PC-9 (cell line): ENCODE measurements around the gene ARHGEF37. TPM values are rescaled to one million over a fixed set of nuclear protein-coding genes. Genes with fewer than 3 reads are reported as not detected.

Experiments
- BruUV-seq: library from RNA; stranded (reverse); fragments of 400-500 nt; replicated peaks from 2 replicates; lab custom pipeline; 2021; lab: Mats Ljungman, UMichigan
- CTCF ChIA-PET: fragments of 300-600 bp; sonication (Branson Sonifier 250); formaldehyde crosslinking; loops from one replicate; lab custom pipeline; 2022; ENCODE audit warnings: antibody characterized with exemption; lab: Charles Lee
- POLR2A ChIA-PET: fragments of 300-600 bp; sonication (Branson Sonifier 250); formaldehyde crosslinking; loops from one replicate; lab custom pipeline; 2022; ENCODE audit warnings: antibody characterized with exemption; ENCODE audit not compliant: unreplicated experiment; lab: Charles Lee
- DNase-seq, 2 experiments: peaks; one replicate each; pipeline versions ENCODE4 v3.0.0 to v3.0.0-alpha.2; 2015 to 2022; ENCODE audit warnings: mixed read lengths in 1 of 2
- H2AFZ ChIP-seq: fragments of 200-600 bp; sonication (generic); 2 replicates; pipeline ENCODE4 v1.8.1; 2017; ENCODE audit warnings: antibody characterized with exemption
- H3F3A ChIP-seq: fragments of 200-600 bp; sonication (generic); 2 replicates; pipeline ENCODE4 v1.8.1; 2017; ENCODE audit warnings: antibody characterized with exemption, mild to moderate bottlenecking, low read depth; ENCODE audit not compliant: insufficient read depth
- H3K27ac ChIP-seq: fragments of 200-600 bp; sonication (generic); 2 replicates; pipeline ENCODE4 v1.6.1; 2016; ENCODE audit warnings: mixed run types
- H3K27me3 ChIP-seq: fragments of 200-600 bp; sonication (generic); 2 replicates; pipeline ENCODE4 v1.6.1; 2016; ENCODE audit warnings: low read depth, mixed run types; ENCODE audit not compliant: insufficient read depth
- H3K36me3 ChIP-seq: fragments of 200-600 bp; sonication (generic); 2 replicates; pipeline ENCODE4 v1.6.1; 2016; ENCODE audit warnings: low read depth, mixed run types
- H3K4me1 ChIP-seq: fragments of 200-600 bp; sonication (generic); replicated peaks from 2 replicates; pipeline ENCODE4 v1.6.1; 2016; ENCODE audit warnings: mixed run types; ENCODE audit not compliant: insufficient read depth
- H3K4me2 ChIP-seq: fragments of 200-600 bp; sonication (generic); 2 replicates; pipeline ENCODE4 v1.6.1; 2017; ENCODE audit warnings: mixed run types
- H3K4me3 ChIP-seq: fragments of 200-600 bp; sonication (generic); 2 replicates; pipeline ENCODE4 v1.6.1; 2016; ENCODE audit warnings: mixed run types
- H3K79me2 ChIP-seq: fragments of 200-600 bp; sonication (generic); 2 replicates; pipeline ENCODE4 v1.6.1; 2017; ENCODE audit warnings: low read depth, mixed run types
- H3K9me2 ChIP-seq: fragments of 200-600 bp; sonication (generic); 2 replicates; pipeline ENCODE4 v1.8.1; 2017; ENCODE audit warnings: mild to moderate bottlenecking; ENCODE audit not compliant: insufficient read depth
- H3K9me3 ChIP-seq: fragments of 200-600 bp; sonication (generic); 2 replicates; pipeline ENCODE4 v1.8.1; 2016; ENCODE audit warnings: low read depth; ENCODE audit not compliant: insufficient read depth
- H4K20me1 ChIP-seq: fragments of 200-600 bp; sonication (generic); 2 replicates; pipeline ENCODE4 v1.8.1; 2017; ENCODE audit not compliant: insufficient read depth
- EZH2 ChIP-seq: fragments of 200-600 bp; sonication (generic); IDR thresholded peaks from 2 replicates; pipeline ENCODE4 v1.8.0; 2017; ENCODE audit warnings: antibody characterized with exemption, low read depth
- intact Hi-C: fragments of 100-400 bp; cut with micrococcal nuclease; formaldehyde crosslinking; loops from one replicate; pipeline ENCODE4 v1.10.0; 2022; ENCODE audit not compliant: unreplicated experiment
- total RNA-seq: library from RNA; stranded (reverse); gene quantifications from 2 replicates; pipeline ENCODE4 v1.2.3, GENCODE V29; 2021
- TF ChIP-seq, protein P1 (sequence below): fragments of 200-600 bp; sonication (generic); conservative IDR thresholded peaks from 2 replicates; pipeline ENCODE4 v1.6.1; 2017; ENCODE audit warnings: mixed run types, antibody characterized with exemption, mild to moderate bottlenecking, moderate library complexity

Gene ARHGEF37
- total RNA-seq, 1 experiment from 2014 or later: 5.5 TPM

DNA sequence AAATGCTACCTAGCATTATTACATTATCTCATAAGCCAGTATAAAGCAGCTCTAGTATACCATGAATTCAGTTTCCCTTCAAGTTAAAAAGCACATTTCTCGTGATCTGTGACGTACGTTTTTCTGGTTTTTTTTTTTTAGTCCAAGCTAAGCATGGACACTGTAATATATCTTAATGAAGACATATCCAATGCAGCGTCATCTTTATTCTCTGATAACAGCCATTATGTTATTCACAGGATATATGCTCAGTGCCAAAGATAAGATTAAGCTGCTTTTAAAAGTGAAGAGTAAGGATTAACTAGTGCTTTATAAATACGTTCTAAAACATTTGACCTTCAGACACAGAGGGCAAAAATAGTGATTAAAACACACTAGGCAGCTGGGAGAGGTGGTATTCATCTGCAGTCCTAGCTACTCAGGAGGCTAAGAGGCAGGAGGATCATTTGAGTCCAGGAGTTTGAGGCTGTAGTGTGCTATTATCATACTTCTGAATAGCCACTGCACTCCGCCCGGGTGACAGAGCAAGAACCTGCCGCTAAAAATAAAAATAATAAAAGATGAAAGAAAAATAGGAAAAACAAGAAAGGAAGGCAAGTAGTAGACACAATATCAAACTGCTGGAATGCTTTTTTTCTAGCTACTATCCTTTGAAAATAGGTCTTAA lies 37.8 kb upstream of the ARHGEF37 start:
- ChIA-PET CTCF (interaction anchor here (0.5 to 0.6 kb wide), 2 partner anchors 69 to 148 kb away, joined by 3 to 7 read pairs; no protein-coding TSS in a partner anchor), POLR2A (interaction anchor here (0.6 kb wide), 1 partner anchor 15 kb away, joined by 3 read pairs; no protein-coding TSS in a partner anchor)
- Histone ChIP-seq H3K9me2 (no peaks in the 10 kb centered on the region), H3K27ac (no peak overlapping the region), H3K9me3 (no peaks in the 10 kb centered on the region), H3K4me2 (no peak overlapping the region), H4K20me1 (peaks cover 86% of the 10 kb centered on the region), H3K79me2 (peaks cover 98% of the 10 kb centered on the region), H3K36me3 (peaks cover 52% of the 10 kb centered on the region), H3K4me3 (no peak overlapping the region), H3F3A (peaks cover 41% of the 10 kb centered on the region), H3K27me3 (no peaks in the 10 kb centered on the region), H2AFZ (no peak overlapping the region), H3K4me1 (peaks cover 36% of the 10 kb centered on the region)
- DNase-seq: no peak
- no TSS peak for BruUV-seq
- intact Hi-C loops: no loop called here
- no peak for TF ChIP-seq EZH2
- TF ChIP-seq, protein P1, sequence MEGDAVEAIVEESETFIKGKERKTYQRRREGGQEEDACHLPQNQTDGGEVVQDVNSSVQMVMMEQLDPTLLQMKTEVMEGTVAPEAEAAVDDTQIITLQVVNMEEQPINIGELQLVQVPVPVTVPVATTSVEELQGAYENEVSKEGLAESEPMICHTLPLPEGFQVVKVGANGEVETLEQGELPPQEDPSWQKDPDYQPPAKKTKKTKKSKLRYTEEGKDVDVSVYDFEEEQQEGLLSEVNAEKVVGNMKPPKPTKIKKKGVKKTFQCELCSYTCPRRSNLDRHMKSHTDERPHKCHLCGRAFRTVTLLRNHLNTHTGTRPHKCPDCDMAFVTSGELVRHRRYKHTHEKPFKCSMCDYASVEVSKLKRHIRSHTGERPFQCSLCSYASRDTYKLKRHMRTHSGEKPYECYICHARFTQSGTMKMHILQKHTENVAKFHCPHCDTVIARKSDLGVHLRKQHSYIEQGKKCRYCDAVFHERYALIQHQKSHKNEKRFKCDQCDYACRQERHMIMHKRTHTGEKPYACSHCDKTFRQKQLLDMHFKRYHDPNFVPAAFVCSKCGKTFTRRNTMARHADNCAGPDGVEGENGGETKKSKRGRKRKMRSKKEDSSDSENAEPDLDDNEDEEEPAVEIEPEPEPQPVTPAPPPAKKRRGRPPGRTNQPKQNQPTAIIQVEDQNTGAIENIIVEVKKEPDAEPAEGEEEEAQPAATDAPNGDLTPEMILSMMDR: no peak

DNA sequence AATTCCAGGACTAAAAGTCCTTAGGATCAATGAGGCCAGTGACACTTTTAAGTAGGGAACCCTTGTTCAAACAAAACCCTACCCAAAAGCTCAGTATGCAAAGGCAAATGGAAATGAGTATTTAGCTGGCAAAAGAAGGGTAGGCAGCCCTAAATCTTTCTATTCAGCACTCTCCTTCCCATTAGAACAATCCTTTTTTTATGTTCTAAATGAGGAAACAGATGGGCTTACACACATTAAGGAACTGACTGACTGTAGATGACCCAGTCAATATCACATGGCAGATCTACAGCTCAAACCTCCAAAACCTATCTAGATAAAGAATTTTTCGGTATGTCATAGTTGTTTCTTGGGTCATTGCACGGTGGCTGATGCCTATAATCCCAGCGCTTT lies 37.3 kb upstream of the ARHGEF37 start:
- ChIA-PET POLR2A (no interaction called here), CTCF (interaction anchor here (0.6 to 1.2 kb wide), 2 partner anchors 70 to 74 kb away, joined by 3 to 7 read pairs; no protein-coding TSS in a partner anchor)
- peaks cover 55% of the 10 kb centered on the region for H3K36me3 ChIP-seq
- intact Hi-C loops: no loop called here
- no peak overlapping the region for H3K4me3 ChIP-seq
- H3K27ac ChIP-seq: no peak overlapping the region
- DNase-seq: no peak
- TF ChIP-seq EZH2: no peak
- TF ChIP-seq, protein P1: no peak
- no TSS peak for BruUV-seq
- H2AFZ ChIP-seq: no peak overlapping the region
- no peak overlapping the region for H3K4me2 ChIP-seq
- H3K9me2 ChIP-seq: no peaks in the 10 kb centered on the region
- peaks cover 98% of the 10 kb centered on the region for H3K79me2 ChIP-seq
- peaks cover 41% of the 10 kb centered on the region for H3K4me1 ChIP-seq
- peaks cover 87% of the 10 kb centered on the region for H4K20me1 ChIP-seq
- no peaks in the 10 kb centered on the region for H3K9me3 ChIP-seq
- no peaks in the 10 kb centered on the region for H3K27me3 ChIP-seq
- H3F3A ChIP-seq: peaks cover 45% of the 10 kb centered on the region

DNA sequence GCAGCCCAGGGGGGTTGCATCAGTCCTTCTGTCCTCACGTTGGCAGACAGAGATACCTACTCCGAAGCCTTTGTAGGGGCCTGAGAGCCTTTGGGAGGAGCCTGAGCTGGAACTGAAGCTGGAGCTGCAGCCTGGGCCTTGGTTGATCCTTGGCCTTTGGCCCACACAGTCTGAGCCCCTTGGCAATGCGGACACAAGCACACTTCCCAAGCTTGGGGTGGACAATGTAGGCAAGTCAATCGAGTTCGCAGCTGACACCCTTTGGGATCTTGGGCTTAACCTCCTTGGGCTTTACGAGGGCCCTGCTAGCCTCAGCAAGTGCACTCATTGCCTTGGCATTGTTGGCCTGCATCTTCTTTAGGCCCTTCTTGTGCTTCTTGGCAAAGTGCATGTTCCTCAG lies 36.0 kb upstream of the ARHGEF37 start:
- no peaks in the 10 kb centered on the region for H3K9me2 ChIP-seq
- H3K36me3 ChIP-seq: peaks cover 59% of the 10 kb centered on the region
- H4K20me1 ChIP-seq: peaks cover 77% of the 10 kb centered on the region
- peaks cover 98% of the 10 kb centered on the region for H3K79me2 ChIP-seq
- H3F3A ChIP-seq: peaks cover 57% of the 10 kb centered on the region
- intact Hi-C loops: no loop called here
- no peaks in the 10 kb centered on the region for H3K27me3 ChIP-seq
- no peak for DNase-seq
- TF ChIP-seq EZH2: no peak
- H3K27ac ChIP-seq: no peak overlapping the region
- H3K4me3 ChIP-seq: no peak overlapping the region
- CTCF ChIA-PET: interaction anchor here (0.7 kb wide), 2 partner anchors 10 to 36 kb away, joined by 3 to 4 read pairs; partner anchors contain the start of gene ARHGEF37
- POLR2A ChIA-PET: no interaction called here
- no TSS peak for BruUV-seq
- H3K4me2 ChIP-seq: no peak overlapping the region; the same call in 1 of the 2 replicates
- peaks cover 43% of the 10 kb centered on the region for H3K4me1 ChIP-seq
- H3K9me3 ChIP-seq: no peaks in the 10 kb centered on the region
- H2AFZ ChIP-seq: no peak overlapping the region
